ENCODE results near the gene RHBG. TPM values are rescaled to one million over a fixed set of nuclear protein-coding genes. Genes with fewer than 3 reads are reported as not detected.

The RHBG gene
- total and polyA plus RNA-seq, 2 donors (not counting 3 experiments of a cell fraction or from before 2014, with no cell fraction given), result not detected

GRCh38 chr1:156387870-156388173 lies 18.8 kb downstream of the RHBG start:
- dilution Hi-C loops (cut with MboI; ENCODE audit: extremely low pct_ligation_motif_present, low sequenced_read_pairs), result no loop called here
- Histone ChIP-seq H3K9ac (replicated peaks; ENCODE audit: extremely low read depth, insufficient read depth, low read length) (no peak overlapping the region), H3K4me1 (ENCODE audit: control insufficient read depth, extremely low read depth, insufficient read depth, low read length) (peaks cover 3% of the 10 kb centered on the region), H3K9me3 (replicated peaks; ENCODE audit: control insufficient read depth, insufficient read depth, low read length) (no peaks in the 10 kb centered on the region), H3K4me3 (replicated peaks in 1 of 3; ENCODE audit: insufficient read depth in 1 of 3, low read depth in 1 of 3, low read length in 3 of 3) (no peak overlapping the region), H3K79me2 (ENCODE audit: control insufficient read depth, insufficient read depth, low read length) (no peaks in the 10 kb centered on the region), H3K36me3 (ENCODE audit: control insufficient read depth in 2 of 2, extremely low read depth in 1 of 2, insufficient read depth in 2 of 2, low read length in 2 of 2) (no peaks in the 10 kb centered on the region), H4K20me1 (replicated peaks; ENCODE audit: control insufficient read depth, extremely low read depth, insufficient read depth, low read length) (no peaks in the 10 kb centered on the region), H3K27ac (ENCODE audit: insufficient read depth, low read depth, low read length) (no peak overlapping the region), H3K4me2 (ENCODE audit: insufficient read depth, low read length) (no peak overlapping the region), H3K27me3 (ENCODE audit: control insufficient read depth in 2 of 2, insufficient read depth in 2 of 2, low read length in 2 of 2) (peaks cover 26 to 36% of the 10 kb centered on the region in 2 experiments), H2AFZ (ENCODE audit: low read depth, low read length) (no peak overlapping the region), H3K9me1 (replicated peaks; ENCODE audit: control insufficient read depth, extremely low read depth, insufficient read depth, low read length) (no peaks in the 10 kb centered on the region)
- DNase-seq (ENCODE audit: low read depth, low spot score), result no peak
- TF ChIP-seq MYC (IDR thresholded peaks at IDR 0.05; ENCODE audit: low read depth, low read length) (no peak), POLR2AphosphoS5 (IDR thresholded peaks at IDR 0.05; ENCODE audit: insufficient read depth, low read depth, low read length) (no peak), FOS (IDR thresholded peaks at IDR 0.05; ENCODE audit: borderline replicate concordance, insufficient read depth, low read length) (no peak), JUN (IDR thresholded peaks at IDR 0.05; ENCODE audit: borderline replicate concordance, insufficient read depth, insufficient read length, low read depth) (no peak), POLR2A (IDR thresholded peaks at IDR 0.05; ENCODE audit: low read depth, low read length) (no peak), MAX (IDR thresholded peaks at IDR 0.05; ENCODE audit: insufficient read depth, insufficient read length) (no peak), GATA2 (IDR thresholded peaks at IDR 0.05; ENCODE audit: insufficient read depth, insufficient read length, low read depth, low read length) (no peak), EZH2 (IDR thresholded peaks at IDR 0.05; ENCODE audit: borderline replicate concordance, low read depth, low read length, severe bottlenecking) (no peak), CTCF (IDR thresholded peaks at IDR 0.05; ENCODE audit: extremely low read depth in 1 of 2, insufficient read depth in 1 of 2, low read depth in 1 of 2, low read length in 2 of 2) (no peak)
- no TSS peak for BruUV-seq (replicated peaks)
- POLR2A ChIA-PET, result no interaction called here
- peak; percentile 64 for FAIRE-seq
- intact Hi-C loops (cut with micrococcal nuclease), result no loop called here
- CTCF ChIA-PET, result interaction anchor here (2.8 to 3.1 kb wide), 2 partner anchors 8 to 46 kb away, joined by 52 to 111 read pairs; no protein-coding TSS in a partner anchor

Measured in endothelial cell of umbilical vein (primary cell).